Right lobe of liver (tissue), 6 donors: ENCODE data around the gene NIM1K. TPM values are rescaled to one million over a fixed set of nuclear protein-coding genes. Genes with fewer than 3 reads are reported as not detected.

Source experiments
- ATAC-seq, 4 donors: fragments of 200-7000 bp; cut with Tn5 transposase; one replicate each; pipeline ENCODE4 v1.9.1; 2020; ENCODE audit warnings: mild to moderate bottlenecking in 4 of 4, moderate library complexity in 4 of 4
- DNase-seq, 3 donors: peaks; one replicate each; pipeline ENCODE4 v3.0.0-alpha.2; 2020
- H3K27ac ChIP-seq, 3 donors: fragments of 200-600 bp; one replicate each; pipeline ENCODE4 v1.8.0; 2022
- H3K27me3 ChIP-seq, 2 donors: fragments of 200-600 bp; one replicate each; pipeline ENCODE4 v1.8.0; 2022
- H3K36me3 ChIP-seq, 4 donors: fragments of 200-600 bp; sonication (generic) in 1 of 4; one replicate each; pipeline versions ENCODE4 v1.5.1 to v1.8.0; 2017 to 2022; ENCODE audit warnings: control low read depth in 1 of 4
- H3K4me1 ChIP-seq, 4 donors: fragments of 200-600 bp; sonication (generic) in 1 of 4; one replicate each; pipeline versions ENCODE4 v1.5.1 to v1.8.0; 2017 to 2022; ENCODE audit warnings: control low read depth in 1 of 4
- H3K4me3 ChIP-seq, 3 donors: fragments of 200-600 bp; one replicate each; pipeline ENCODE4 v1.8.0; 2022
- H3K9me3 ChIP-seq, 4 donors: fragments of 200-600 bp; sonication (generic) in 1 of 4; one replicate each; pipeline versions ENCODE4 v1.5.1 to v1.8.0; 2017 to 2022; ENCODE audit warnings: control low read depth in 1 of 4
- CTCF ChIP-seq, 4 donors: fragments of 200-600 bp in 3 of 4; fragments of 450-650 bp in 1 of 4; IDR thresholded peaks; one replicate each; pipeline versions ENCODE4 v1.5.1 to v1.8.0; 2016 to 2022; ENCODE audit warnings: antibody characterized with exemption in 4 of 4, mild to moderate bottlenecking in 2 of 4
- POLR2A ChIP-seq: fragments of 450-650 bp; IDR thresholded peaks from one replicate; pipeline ENCODE4 v1.6.1; 2017; ENCODE audit warnings: antibody characterized with exemption, mild to moderate bottlenecking
- WGBS: methylation state at CpG from one replicate; pipeline ENCODE4 v1.1.6; 2018; ENCODE audit warnings: low coverage, low lambda C conversion rate; ENCODE audit not compliant: insufficient coverage; ENCODE audit errors: missing lambda C conversion rate; 5-methylcytosine and 5-hydroxymethylcytosine counted together
- intact Hi-C, 2 donors: fragments of 100-400 bp; cut with DNase I; formaldehyde crosslinking; loops; one replicate each; pipeline versions ENCODE4 v1.11.2 to v1.14.1; 2022
- total RNA-seq, 6 experiments: library from RNA; depleted of rRNA in 2 of 6; stranded (reverse); fragments of >200 nt in 2 of 6; fragmentation: NEBNext Ultra II Directional in 3 of 6; extraction: Animal tissue kit (Norgen Biotek cat#: 25700) in 3 of 6; gene quantifications; one replicate each; pipeline versions ENCODE4 v1.1.0 to v1.2.4, GENCODE V29; 2016 to 2023
- donor health status: DM: no; HTN: yes; CAD: no.
- donor health status: DM: no; HTN: no; CAD: no.
- donor health status: DM: no; HTN: no; CAD: no.
- donor health status: DM: no; HTN: yes; CAD: no.
- donor health status: DM: no; HTN: yes; CAD: no.

Gene NIM1K
- total RNA-seq, 6 experiments from 2014 or later: 0.06 to 0.55 (median 0.12) TPM; not detected in 2

- intact Hi-C loops: no loop called here
- H3K9me3 ChIP-seq: no peaks in the 10 kb centered on the region
- DNase-seq: no peak
- ATAC-seq: no peak
- H3K36me3 ChIP-seq: peaks cover 4 to 62% (median 26%) of the 10 kb centered on the region in 4 donors
- H3K27me3 ChIP-seq: no peaks in the 10 kb centered on the region
- H3K4me1 ChIP-seq: peaks cover 0 to 17% (median 0%) of the 10 kb centered on the region in 4 donors
- TF ChIP-seq CTCF (IDR thresholded peaks at IDR 0.05) (no peak), POLR2A (no peak)
- no peak overlapping the region for H3K27ac ChIP-seq
- WGBS: 96% methylated on average over 4 of the region's 5 CpGs
- no peak overlapping the region for H3K4me3 ChIP-seq
These were observed 106.4 kb downstream of the NIM1K start for GRCh38 chr5:43298443-43298842.

- no peak for ATAC-seq
- Histone ChIP-seq H3K27me3 (no peaks in the 10 kb centered on the region), H3K4me3 (no peak overlapping the region), H3K27ac (no peak overlapping the region), H3K4me1 (peaks cover 0 to 30% (median 0%) of the 10 kb centered on the region in 4 donors), H3K9me3 (no peaks in the 10 kb centered on the region), H3K36me3 (peaks cover 1 to 46% (median 21%) of the 10 kb centered on the region in 4 donors)
- TF ChIP-seq CTCF (IDR thresholded peaks at IDR 0.05) (no peak), POLR2A (no peak)
- DNase-seq: no peak
- 54% methylated on average over 1 of the region's 1 CpG for WGBS
- intact Hi-C loops: no loop called here
These were observed 108.1 kb downstream of the NIM1K start for GRCh38 chr5:43300112-43300511.

- Histone ChIP-seq H3K27ac (no peak overlapping the region), H3K4me1 (peaks cover 0 to 44% (median 3%) of the 10 kb centered on the region in 4 donors), H3K27me3 (no peaks in the 10 kb centered on the region), H3K9me3 (no peaks in the 10 kb centered on the region), H3K36me3 (peaks cover 0 to 30% (median 14%) of the 10 kb centered on the region in 4 donors), H3K4me3 (no peak overlapping the region)
- ATAC-seq (peak; percentile 8 to 60 (median 57)), DNase-seq (no peak)
- WGBS: 32% methylated on average over 3 of the region's 3 CpGs
- TF ChIP-seq CTCF (IDR thresholded peaks at IDR 0.05): no peak
- intact Hi-C loops: no loop called here
These were observed 109.6 kb downstream of the NIM1K start for GRCh38 chr5:43301653-43302091.

GRCh38 chr5:43302481-43302880 is 110.5 kb downstream of the NIM1K start:
- intact Hi-C loops: no loop called here
- Histone ChIP-seq H3K4me1 (peaks cover 0 to 49% (median 3%) of the 10 kb centered on the region in 4 donors), H3K4me3 (no peak overlapping the region), H3K27ac (no peak overlapping the region), H3K9me3 (no peaks in the 10 kb centered on the region), H3K36me3 (peaks cover 0 to 22% (median 8%) of the 10 kb centered on the region in 4 donors), H3K27me3 (no peaks in the 10 kb centered on the region)
- TF ChIP-seq POLR2A (no peak), CTCF (IDR thresholded peaks at IDR 0.05) (no peak)
- DNase-seq: no peak
- peak in 1 of 4 donors; percentile 22 for ATAC-seq
- 88% methylated on average over 3 of the region's 3 CpGs for WGBS

- Histone ChIP-seq H3K27ac (no peak overlapping the region), H3K36me3 (peaks cover 0 to 14% (median 5%) of the 10 kb centered on the region in 4 donors), H3K4me1 (peaks cover 0 to 55% (median 3%) of the 10 kb centered on the region in 4 donors), H3K4me3 (no peak overlapping the region), H3K27me3 (no peaks in the 10 kb centered on the region), H3K9me3 (no peaks in the 10 kb centered on the region)
- TF ChIP-seq CTCF (IDR thresholded peaks at IDR 0.05) (no peak), POLR2A (no peak)
- ATAC-seq: no peak
- intact Hi-C loops: no loop called here
- no peak for DNase-seq
- WGBS: 71% methylated on average over 4 of the region's 4 CpGs
These were observed 111.2 kb downstream of the NIM1K start for GRCh38 chr5:43303242-43303641.
